ENCODE results near the gene RCAN2. TPM values are rescaled to one million over a fixed set of nuclear protein-coding genes. Genes with fewer than 3 reads are reported as not detected.
A peak's percentile ranks its signal among the peaks of the same experiment; 100 is the strongest.

The RCAN2 gene
- total RNA-seq, 4 donors from 2014 or later, result 28.7 to 79.1 (median 36.3) TPM

DNA sequence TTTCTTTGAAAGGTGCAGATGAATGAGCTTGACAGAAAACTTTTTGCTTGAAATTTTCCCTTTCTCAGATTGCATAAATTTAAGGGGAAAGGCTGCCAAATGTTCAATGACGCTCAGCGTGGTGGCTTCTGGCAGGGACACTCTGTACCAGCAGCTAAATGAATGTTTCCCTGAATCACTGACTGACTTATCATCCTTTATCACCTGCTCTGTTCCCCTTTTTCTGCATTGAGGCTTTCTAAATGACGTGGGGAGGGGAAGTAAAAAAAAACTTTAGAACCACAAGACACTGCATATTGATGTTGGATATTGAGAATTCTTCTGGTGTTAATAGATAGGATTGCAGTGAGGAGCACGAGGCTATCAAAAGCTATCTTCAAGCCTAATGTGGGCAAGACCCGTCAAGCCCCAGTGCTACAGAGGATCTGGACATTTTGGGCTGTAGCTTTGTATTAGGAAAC lies 273.5 kb downstream of the RCAN2 start:
- DNase-seq (ENCODE audit: extremely low spot score), result no peak
- peaks cover 0 to 19% (median 5%) of the 10 kb centered on the region in 4 donors for H3K4me1 ChIP-seq
- peak; percentile 17 to 81 for TF ChIP-seq POLR2AphosphoS5 (IDR thresholded peaks at IDR 0.05)
- TF ChIP-seq EP300 (IDR thresholded peaks at IDR 0.05), result peak; percentile 75
- TF ChIP-seq, protein P1, sequence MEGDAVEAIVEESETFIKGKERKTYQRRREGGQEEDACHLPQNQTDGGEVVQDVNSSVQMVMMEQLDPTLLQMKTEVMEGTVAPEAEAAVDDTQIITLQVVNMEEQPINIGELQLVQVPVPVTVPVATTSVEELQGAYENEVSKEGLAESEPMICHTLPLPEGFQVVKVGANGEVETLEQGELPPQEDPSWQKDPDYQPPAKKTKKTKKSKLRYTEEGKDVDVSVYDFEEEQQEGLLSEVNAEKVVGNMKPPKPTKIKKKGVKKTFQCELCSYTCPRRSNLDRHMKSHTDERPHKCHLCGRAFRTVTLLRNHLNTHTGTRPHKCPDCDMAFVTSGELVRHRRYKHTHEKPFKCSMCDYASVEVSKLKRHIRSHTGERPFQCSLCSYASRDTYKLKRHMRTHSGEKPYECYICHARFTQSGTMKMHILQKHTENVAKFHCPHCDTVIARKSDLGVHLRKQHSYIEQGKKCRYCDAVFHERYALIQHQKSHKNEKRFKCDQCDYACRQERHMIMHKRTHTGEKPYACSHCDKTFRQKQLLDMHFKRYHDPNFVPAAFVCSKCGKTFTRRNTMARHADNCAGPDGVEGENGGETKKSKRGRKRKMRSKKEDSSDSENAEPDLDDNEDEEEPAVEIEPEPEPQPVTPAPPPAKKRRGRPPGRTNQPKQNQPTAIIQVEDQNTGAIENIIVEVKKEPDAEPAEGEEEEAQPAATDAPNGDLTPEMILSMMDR (IDR thresholded peaks at IDR 0.05), result no peak
- H3K36me3 ChIP-seq, result peaks cover 0 to 5% (median 0%) of the 10 kb centered on the region in 4 donors
- no peak overlapping the region for H3K4me3 ChIP-seq
- 81% methylated on average over 5 of the region's 5 CpGs for WGBS
- peak overlapping the region in 2 of 4 donors; percentile 51 to 63 for H3K27ac ChIP-seq (replicated peaks in 1 of 4)
- H3K27me3 ChIP-seq, result no peaks in the 10 kb centered on the region
- intact Hi-C loops (cut with DNase I), result no loop called here
- no peaks in the 10 kb centered on the region for H3K9me3 ChIP-seq

DNA sequence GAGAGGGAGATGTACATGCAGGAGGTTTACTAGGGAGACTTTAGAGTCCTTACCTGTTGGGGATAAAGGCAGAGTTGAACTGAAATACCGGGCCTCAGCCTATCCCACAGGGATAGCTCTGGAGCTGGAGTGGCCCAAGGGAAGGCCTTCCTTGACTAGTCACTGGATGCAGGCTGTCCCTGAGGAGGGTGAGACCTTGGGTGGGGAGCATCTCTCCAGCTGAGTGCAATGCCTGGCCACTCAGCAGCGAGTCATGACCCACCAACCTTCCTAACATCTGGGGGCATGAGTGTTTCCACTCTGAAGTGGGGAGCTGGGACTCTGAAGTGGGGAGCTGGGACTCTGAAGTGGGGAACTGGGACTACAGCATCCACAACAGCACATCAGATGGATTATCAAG lies 274.4 kb downstream of the RCAN2 start:
- WGBS, result 86% methylated on average over 2 of the region's 2 CpGs
- H3K27me3 ChIP-seq, result no peaks in the 10 kb centered on the region
- no peaks in the 10 kb centered on the region for H3K36me3 ChIP-seq
- intact Hi-C loops (cut with DNase I), result no loop called here
- no peak overlapping the region for H3K4me3 ChIP-seq
- DNase-seq (ENCODE audit: extremely low spot score), result no peak
- TF ChIP-seq POLR2AphosphoS5 (IDR thresholded peaks at IDR 0.05), result no peak
- no peak for TF ChIP-seq EP300 (IDR thresholded peaks at IDR 0.05)
- no peak for TF ChIP-seq POLR2A (IDR thresholded peaks at IDR 0.05; ENCODE audit: low read depth)
- TF ChIP-seq, protein P1 (IDR thresholded peaks at IDR 0.05), result no peak
- no peaks in the 10 kb centered on the region for H3K9me3 ChIP-seq
- peaks cover 0 to 19% (median 5%) of the 10 kb centered on the region in 4 donors for H3K4me1 ChIP-seq
- peak overlapping the region in 3 of 4 donors; percentile 6 to 51 (median 34) for H3K27ac ChIP-seq (replicated peaks in 1 of 4)

DNA sequence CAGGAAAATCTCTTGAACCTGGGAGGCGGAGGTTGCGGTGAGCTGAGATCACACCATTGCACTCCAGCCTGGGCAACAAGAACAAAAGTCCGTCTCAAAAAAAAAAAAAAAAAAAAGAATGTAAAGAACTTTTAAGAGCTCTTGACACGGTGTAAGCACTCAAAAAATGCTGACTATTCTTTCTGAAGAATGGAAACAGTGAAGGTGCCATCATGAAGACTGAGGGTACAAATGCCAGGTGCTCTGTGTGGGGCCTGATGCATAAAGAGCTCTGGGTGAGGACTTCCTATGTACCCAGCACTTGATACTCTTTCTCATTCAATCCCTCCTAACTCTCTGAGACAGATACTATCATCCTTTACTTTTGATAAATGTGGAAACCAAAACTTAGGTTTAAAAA lies 275.5 kb downstream of the RCAN2 start:
- intact Hi-C loops (cut with DNase I), result no loop called here
- 89% methylated on average over 4 of the region's 4 CpGs for WGBS
- no peaks in the 10 kb centered on the region for H3K36me3 ChIP-seq
- H3K9me3 ChIP-seq, result no peaks in the 10 kb centered on the region
- H3K27ac ChIP-seq (replicated peaks in 1 of 4), result no peak overlapping the region
- peaks cover 0 to 19% (median 5%) of the 10 kb centered on the region in 4 donors for H3K4me1 ChIP-seq
- DNase-seq (ENCODE audit: extremely low spot score), result no peak
- no peaks in the 10 kb centered on the region for H3K27me3 ChIP-seq
- no peak for TF ChIP-seq POLR2A (IDR thresholded peaks at IDR 0.05; ENCODE audit: low read depth)
- TF ChIP-seq EP300 (IDR thresholded peaks at IDR 0.05), result no peak
- TF ChIP-seq, protein P1 (IDR thresholded peaks at IDR 0.05), result no peak
- H3K4me3 ChIP-seq, result no peak overlapping the region

DNA sequence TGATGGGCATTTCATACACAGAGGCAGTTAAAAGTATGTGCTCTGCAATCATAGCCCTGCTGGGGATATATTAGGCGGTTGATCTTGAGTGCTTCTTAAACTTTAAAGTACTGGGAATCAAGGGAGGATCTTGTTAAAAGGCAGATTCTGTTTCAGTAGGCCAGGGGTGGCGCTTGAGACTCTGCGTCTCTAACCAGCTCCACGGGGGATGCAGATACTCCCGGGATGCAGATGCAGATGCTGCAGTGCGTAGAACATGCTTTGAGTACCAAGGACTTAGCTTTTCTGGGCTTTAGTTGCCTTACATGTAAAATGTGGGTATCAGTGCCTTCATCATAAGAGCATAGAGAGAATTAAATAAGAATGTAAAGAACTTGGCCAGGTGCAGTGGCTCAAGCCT lies 276.0 kb downstream of the RCAN2 start:
- H3K27ac ChIP-seq (replicated peaks in 1 of 4), result no peak overlapping the region
- WGBS, result 86% methylated on average over 6 of the region's 6 CpGs
- H3K4me1 ChIP-seq, result peaks cover 0 to 19% (median 5%) of the 10 kb centered on the region in 4 donors
- H3K9me3 ChIP-seq, result no peaks in the 10 kb centered on the region
- H3K27me3 ChIP-seq, result no peaks in the 10 kb centered on the region
- H3K4me3 ChIP-seq, result no peak overlapping the region
- TF ChIP-seq, protein P1 (IDR thresholded peaks at IDR 0.05), result no peak
- TF ChIP-seq POLR2A (IDR thresholded peaks at IDR 0.05; ENCODE audit: low read depth) (no peak), POLR2AphosphoS5 (IDR thresholded peaks at IDR 0.05) (no peak), EP300 (IDR thresholded peaks at IDR 0.05) (no peak)
- no peaks in the 10 kb centered on the region for H3K36me3 ChIP-seq
- intact Hi-C loops (cut with DNase I), result no loop called here
- DNase-seq (ENCODE audit: extremely low spot score), result no peak

DNA sequence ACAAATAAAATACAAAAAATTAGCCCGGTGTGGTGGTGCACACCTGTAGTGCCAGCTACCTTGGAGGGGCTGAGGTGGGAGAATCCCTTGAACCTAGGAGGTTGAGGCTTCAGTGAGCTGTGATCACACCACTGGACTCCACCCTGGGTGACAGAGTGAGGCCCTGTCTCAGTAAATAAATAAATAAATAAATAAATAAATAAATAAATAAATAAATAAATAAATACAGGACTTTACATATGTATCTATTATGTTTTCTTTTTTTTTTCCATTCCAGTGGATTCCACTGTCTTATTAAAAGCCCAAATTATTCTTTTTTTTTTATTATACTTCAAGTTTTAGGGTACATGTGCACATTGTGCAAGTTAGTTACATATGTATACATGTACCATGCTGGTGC lies 279.3 kb downstream of the RCAN2 start:
- Histone ChIP-seq H3K27ac (replicated peaks in 1 of 4) (no peak overlapping the region), H3K4me3 (no peak overlapping the region), H3K9me3 (no peaks in the 10 kb centered on the region), H3K4me1 (peaks cover 0 to 4% (median 1%) of the 10 kb centered on the region in 4 donors), H3K36me3 (no peaks in the 10 kb centered on the region), H3K27me3 (no peaks in the 10 kb centered on the region)
- TF ChIP-seq POLR2AphosphoS5 (IDR thresholded peaks at IDR 0.05) (no peak), EP300 (IDR thresholded peaks at IDR 0.05) (no peak), POLR2A (IDR thresholded peaks at IDR 0.05; ENCODE audit: low read depth) (no peak)
- TF ChIP-seq, protein P1 (IDR thresholded peaks at IDR 0.05), result no peak
- 88% methylated on average over 1 of the region's 1 CpG for WGBS
- intact Hi-C loops (cut with DNase I), result no loop called here
- DNase-seq (ENCODE audit: extremely low spot score), result no peak

All from esophagus muscularis mucosa (tissue), 4 donors.